Testis (tissue), 3 donors: ENCODE results near the gene GPC1. TPM values are rescaled to one million over a fixed set of nuclear protein-coding genes. Genes with fewer than 3 reads are reported as not detected.

Experiments used
- DNase-seq: peaks from one replicate; pipeline ENCODE4 v3.0.0-alpha.2; 2019
- H3K27ac ChIP-seq, 2 donors: fragments of 200-600 bp; sonication (generic); one replicate each; pipeline ENCODE4 v1.5.1; 2019
- H3K27me3 ChIP-seq: fragments of 200-600 bp; sonication (generic); one replicate; pipeline ENCODE4 v1.5.1; 2019
- H3K36me3 ChIP-seq: fragments of 200-600 bp; sonication (generic); one replicate; pipeline ENCODE4 v1.5.1; 2017; ENCODE audit warnings: low read depth; ENCODE audit errors: missing control alignments
- H3K4me1 ChIP-seq: fragments of 200-600 bp; sonication (generic); one replicate; pipeline ENCODE4 v1.5.1; 2019
- H3K4me3 ChIP-seq, 2 donors: fragments of 200-600 bp; sonication (generic); one replicate each; pipeline ENCODE4 v1.5.1; 2017 to 2019
- H3K9me3 ChIP-seq: fragments of 200-600 bp; sonication (generic); one replicate; pipeline ENCODE4 v1.5.1; 2017
- POLR2A ChIP-seq: fragments of 450-650 bp; IDR thresholded peaks from one replicate; pipeline ENCODE4 v1.6.1; 2017; ENCODE audit warnings: antibody characterized with exemption, mild to moderate bottlenecking, moderate library complexity
- WGBS, 2 donors: methylation state at CpG; one replicate each; pipeline ENCODE4 v1.1.5; 2018; 5-methylcytosine and 5-hydroxymethylcytosine counted together
- intact Hi-C: fragments of 100-400 bp; cut with DNase I; formaldehyde crosslinking; loops from one replicate; pipeline ENCODE4 v1.15.1; 2023; ENCODE audit warnings: low total_unique reads
- polyA plus RNA-seq: library from polyadenylated mRNA; stranded (reverse); fragments of 350-450 nt; fragmentation: Illumina TruSeq; extraction: RNeasy Lipid Tissue Mini Kit (QIAGEN cat#74804); gene quantifications from one replicate; pipeline ENCODE4 v1.2.3, GENCODE V29; 2014; ENCODE audit warnings: low read depth, low replicate concordance; ENCODE audit not compliant: insufficient read depth
- total RNA-seq, 2 donors: library from RNA; depleted of rRNA; stranded (reverse); fragments of >200 nt; gene quantifications; one replicate each; pipeline ENCODE4 v1.2.3, GENCODE V29; 2016
- TF ChIP-seq, protein P1 (sequence below), 3 experiments: fragments of 450-650 bp in 2 of 3; fragments of 200-600 bp in 1 of 3; sonication (generic) in 1 of 3; IDR thresholded peaks; one replicate each; pipeline ENCODE4 v1.5.1; 2016 to 2019; ENCODE audit warnings: antibody characterized with exemption in 3 of 3, mild to moderate bottlenecking in 2 of 3, moderate library complexity in 1 of 3

The GPC1 gene
- total and polyA plus RNA-seq, 3 donors from 2014 or later, result 74.2 to 479 (median 244) TPM

DNA sequence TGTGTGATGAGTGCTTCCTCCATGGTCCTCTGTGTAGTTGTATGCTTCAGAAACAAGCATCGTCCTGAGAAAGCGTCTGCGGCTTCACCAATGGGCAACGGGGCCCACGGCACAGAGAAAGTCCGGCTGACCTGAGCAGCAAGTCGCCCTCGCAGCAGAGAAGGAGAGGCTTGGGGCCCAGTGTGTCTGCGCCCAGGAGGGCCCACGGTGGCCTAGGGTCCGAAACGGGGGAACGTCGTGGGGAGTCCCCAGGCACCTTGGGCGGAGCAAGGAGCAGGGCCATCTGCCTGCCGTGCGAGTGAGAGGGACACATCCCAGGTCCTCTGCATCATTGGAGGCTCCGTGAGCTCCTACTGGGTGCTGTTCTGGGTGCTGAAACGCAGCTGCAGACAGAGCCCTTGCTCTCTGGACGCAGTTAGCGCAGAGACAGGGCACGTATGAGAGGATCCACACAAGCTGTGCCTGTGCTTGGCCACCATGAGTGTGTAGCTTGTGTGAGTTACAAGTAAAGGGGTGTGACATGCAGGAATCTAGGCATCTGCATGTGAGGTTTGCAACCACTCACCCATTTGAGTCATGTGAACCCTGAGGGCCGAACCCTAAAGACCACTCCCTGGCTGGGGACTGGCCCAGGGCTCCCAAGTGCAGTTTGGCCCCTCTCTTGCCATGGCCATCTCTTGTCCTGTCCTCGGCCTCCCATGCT is 10.6 kb downstream of the GPC1 start:
- DNase-seq, result no peak
- H3K36me3 ChIP-seq, result no peaks in the 10 kb centered on the region
- H3K4me1 ChIP-seq, result peaks cover 9% of the 10 kb centered on the region
- intact Hi-C loops, result no loop called here
- no peaks in the 10 kb centered on the region for H3K9me3 ChIP-seq
- H3K4me3 ChIP-seq, result no peak overlapping the region
- WGBS, 2 donors, result 79 to 89% methylated on average over 11 to 24 of the region's 24 CpGs
- no peak for TF ChIP-seq POLR2A
- TF ChIP-seq, protein P1, sequence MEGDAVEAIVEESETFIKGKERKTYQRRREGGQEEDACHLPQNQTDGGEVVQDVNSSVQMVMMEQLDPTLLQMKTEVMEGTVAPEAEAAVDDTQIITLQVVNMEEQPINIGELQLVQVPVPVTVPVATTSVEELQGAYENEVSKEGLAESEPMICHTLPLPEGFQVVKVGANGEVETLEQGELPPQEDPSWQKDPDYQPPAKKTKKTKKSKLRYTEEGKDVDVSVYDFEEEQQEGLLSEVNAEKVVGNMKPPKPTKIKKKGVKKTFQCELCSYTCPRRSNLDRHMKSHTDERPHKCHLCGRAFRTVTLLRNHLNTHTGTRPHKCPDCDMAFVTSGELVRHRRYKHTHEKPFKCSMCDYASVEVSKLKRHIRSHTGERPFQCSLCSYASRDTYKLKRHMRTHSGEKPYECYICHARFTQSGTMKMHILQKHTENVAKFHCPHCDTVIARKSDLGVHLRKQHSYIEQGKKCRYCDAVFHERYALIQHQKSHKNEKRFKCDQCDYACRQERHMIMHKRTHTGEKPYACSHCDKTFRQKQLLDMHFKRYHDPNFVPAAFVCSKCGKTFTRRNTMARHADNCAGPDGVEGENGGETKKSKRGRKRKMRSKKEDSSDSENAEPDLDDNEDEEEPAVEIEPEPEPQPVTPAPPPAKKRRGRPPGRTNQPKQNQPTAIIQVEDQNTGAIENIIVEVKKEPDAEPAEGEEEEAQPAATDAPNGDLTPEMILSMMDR (IDR thresholded peaks at IDR 0.05), result no peak
- H3K27ac ChIP-seq, result no peak overlapping the region
- H3K27me3 ChIP-seq, result no peaks in the 10 kb centered on the region

DNA sequence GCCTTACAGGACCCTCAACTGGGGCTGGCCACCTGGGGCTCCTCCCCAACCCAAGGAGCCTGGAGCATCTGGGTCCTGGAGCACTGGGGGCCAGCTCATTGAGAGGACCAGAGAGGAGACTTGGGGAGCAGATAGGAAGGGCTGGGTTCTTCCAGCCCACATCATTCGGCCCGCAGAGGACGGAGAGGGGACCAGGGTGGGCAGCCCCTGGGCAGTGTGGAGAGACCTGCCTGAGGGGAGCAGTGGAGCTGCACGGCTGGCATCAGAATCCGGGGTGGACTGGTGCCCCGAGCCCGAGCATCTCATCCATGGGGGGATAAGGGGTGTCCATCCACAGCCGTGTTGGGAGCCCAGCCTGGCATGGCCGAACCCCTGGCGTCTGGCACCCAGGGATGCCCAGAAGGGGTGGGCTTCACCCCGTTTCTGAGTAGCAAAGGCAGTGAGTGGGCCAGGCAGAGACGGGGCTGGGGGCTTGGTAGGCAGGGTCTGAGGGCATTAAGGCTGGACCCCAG is 11.3 kb downstream of the GPC1 start:
- TF ChIP-seq POLR2A, result no peak
- TF ChIP-seq, protein P1 (IDR thresholded peaks at IDR 0.05), result no peak
- H3K4me3 ChIP-seq, result no peak overlapping the region
- peaks cover 15% of the 10 kb centered on the region for H3K4me1 ChIP-seq

DNA sequence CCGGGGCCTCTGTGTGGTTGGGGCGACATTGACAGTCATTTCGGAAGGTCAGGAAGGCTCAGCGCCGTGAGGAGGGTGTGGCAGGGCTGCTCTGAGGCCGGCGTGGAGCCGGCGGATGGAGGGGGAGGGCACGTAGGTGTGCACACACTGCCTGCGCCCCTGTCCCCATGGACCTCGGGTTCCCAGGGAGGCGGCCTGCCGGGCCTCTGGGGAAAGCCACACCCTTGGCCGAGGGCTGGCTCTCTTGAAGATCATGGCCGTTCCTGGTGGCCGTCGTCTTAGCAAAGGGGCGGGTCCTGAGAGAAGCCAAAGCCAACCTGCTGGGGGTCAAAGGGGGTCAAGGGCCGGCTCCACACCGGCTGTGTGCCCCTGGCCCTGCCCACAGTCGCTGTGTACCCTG is 11.9 kb downstream of the GPC1 start:
- Histone ChIP-seq H3K4me3 (no peak overlapping the region), H3K9me3 (no peaks in the 10 kb centered on the region), H3K27ac (no peak overlapping the region), H3K4me1 (peaks cover 20% of the 10 kb centered on the region), H3K27me3 (no peaks in the 10 kb centered on the region), H3K36me3 (no peaks in the 10 kb centered on the region)
- TF ChIP-seq POLR2A, result no peak
- TF ChIP-seq, protein P1 (IDR thresholded peaks at IDR 0.05), result no peak
- intact Hi-C loops, result no loop called here
- DNase-seq, result no peak
- WGBS, 2 donors, result 77 to 81% methylated on average over 14 to 22 of the region's 22 CpGs

More for the DNA sequence above, 11.3 kb downstream of the GPC1 start:
- no peak for DNase-seq
- Histone ChIP-seq H3K27me3 (no peaks in the 10 kb centered on the region), H3K27ac (no peak overlapping the region), H3K36me3 (no peaks in the 10 kb centered on the region), H3K9me3 (no peaks in the 10 kb centered on the region)
- 79 to 96% methylated on average over 8 to 12 of the region's 12 CpGs for WGBS, 2 donors
- intact Hi-C loops, result no loop called here

DNA sequence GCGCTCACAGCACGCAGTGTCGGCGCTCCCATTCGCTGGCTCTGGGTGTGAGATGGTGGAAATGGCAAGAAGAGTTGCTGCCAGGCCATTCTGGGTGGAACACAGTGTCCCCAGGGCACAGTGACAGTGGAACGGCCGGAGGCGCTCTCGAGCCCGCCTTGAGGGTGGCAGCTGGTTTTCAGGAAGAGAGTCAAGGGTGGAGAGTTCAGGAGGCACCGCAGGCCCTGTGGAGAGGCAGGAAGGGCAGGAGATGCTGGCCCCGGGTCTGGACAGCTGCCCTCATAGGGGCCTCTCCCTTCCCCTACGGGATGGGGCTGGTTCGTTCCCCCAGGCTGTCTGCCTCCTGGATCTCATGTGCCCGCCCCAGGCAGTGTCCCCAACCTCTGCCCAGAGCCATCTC is 12.5 kb downstream of the GPC1 start:
- no peaks in the 10 kb centered on the region for H3K36me3 ChIP-seq
- intact Hi-C loops, result no loop called here
- WGBS, 2 donors, result 72 to 75% methylated on average over 12 to 15 of the region's 15 CpGs
- no peaks in the 10 kb centered on the region for H3K27me3 ChIP-seq
- TF ChIP-seq, protein P1 (IDR thresholded peaks at IDR 0.05), result no peak
- no peak for TF ChIP-seq POLR2A
- H3K27ac ChIP-seq, result no peak overlapping the region
- no peaks in the 10 kb centered on the region for H3K9me3 ChIP-seq
- H3K4me1 ChIP-seq, result peaks cover 20% of the 10 kb centered on the region
- no peak overlapping the region for H3K4me3 ChIP-seq
- DNase-seq, result no peak
